Mesenchymal stem cell (in vitro differentiated cells and primary cell): ENCODE data around the gene TTC3.
"Not testable (repeated sequence)": the region's sequence is repeated elsewhere in the genome, so short reads cannot be mapped to it uniquely, and the experiment has no call there.

Source experiments
- DNase-seq: peaks from one replicate; pipeline ENCODE4 v3.0.0-alpha.2; 2013
- H2AFZ ChIP-seq: one replicate; pipeline ENCODE4 v1.6.1; 2013; ENCODE audit warnings: low read depth, mild to moderate bottlenecking, control low read depth, inconsistent platforms, low read length, moderate library complexity
- H2AK5ac ChIP-seq: 2 replicates; pipeline ENCODE4 v1.6.1; 2013; ENCODE audit warnings: low read length, moderate library complexity, mild to moderate bottlenecking, inconsistent platforms; ENCODE audit not compliant: severe bottlenecking
- H2BK120ac ChIP-seq: one replicate; pipeline ENCODE4 v1.6.1; 2013; ENCODE audit warnings: low read depth, mild to moderate bottlenecking, inconsistent platforms, low read length, moderate library complexity
- H2BK12ac ChIP-seq, 2 experiments: one replicate each; pipeline ENCODE4 v1.6.1; 2013; ENCODE audit warnings: inconsistent platforms in 2 of 2, low read length in 2 of 2, mild to moderate bottlenecking in 2 of 2, moderate library complexity in 2 of 2, control low read depth in 1 of 2
- H2BK15ac ChIP-seq: one replicate; pipeline ENCODE4 v1.6.1; 2013; ENCODE audit warnings: mild to moderate bottlenecking, low read depth, inconsistent platforms; ENCODE audit not compliant: poor library complexity, severe bottlenecking
- H2BK5ac ChIP-seq: 2 replicates; pipeline ENCODE4 v1.6.1; 2013; ENCODE audit warnings: low read depth, mild to moderate bottlenecking, low read length, control low read depth, inconsistent platforms; ENCODE audit not compliant: poor library complexity, severe bottlenecking
- H3K14ac ChIP-seq, 2 experiments: one replicate each; pipeline ENCODE4 v1.6.1; 2013; ENCODE audit warnings: inconsistent platforms in 2 of 2, low read length in 2 of 2, control low read depth in 1 of 2, mild to moderate bottlenecking in 1 of 2, moderate library complexity in 1 of 2
- H3K18ac ChIP-seq, 2 experiments: one replicate each; pipeline ENCODE4 v1.6.1; 2013; ENCODE audit warnings: inconsistent platforms in 2 of 2, low read length in 2 of 2, control low read depth in 1 of 2, low read depth in 1 of 2, mild to moderate bottlenecking in 1 of 2
- H3K23ac ChIP-seq, 2 experiments: one replicate each; pipeline ENCODE4 v1.6.1; 2013; ENCODE audit warnings: inconsistent platforms in 2 of 2, low read length in 2 of 2, mild to moderate bottlenecking in 2 of 2, moderate library complexity in 2 of 2, control low read depth in 1 of 2
- H3K27ac ChIP-seq: 2 replicates; pipeline ENCODE4 v1.5.1; 2013; ENCODE audit warnings: mild to moderate bottlenecking, moderate library complexity, low read length, control low read depth, inconsistent platforms; ENCODE audit not compliant: poor library complexity, severe bottlenecking
- H3K27me3 ChIP-seq, 2 experiments: 2 replicates each; pipeline versions ENCODE4 v1.6.1 to v1.7.0; 2013; ENCODE audit warnings: low read length in 2 of 2, mild to moderate bottlenecking in 2 of 2, moderate library complexity in 2 of 2, control low read depth in 1 of 2, inconsistent platforms in 1 of 2; ENCODE audit not compliant: control insufficient read depth in 1 of 2, insufficient read depth in 1 of 2
- H3K36me3 ChIP-seq, 2 experiments: 2 replicates each; pipeline versions ENCODE4 v1.6.1 to v1.7.0; 2013; ENCODE audit warnings: low read length in 2 of 2, control low read depth in 1 of 2, inconsistent platforms in 1 of 2, low read depth in 1 of 2, mild to moderate bottlenecking in 1 of 2; ENCODE audit not compliant: insufficient read depth in 2 of 2, control insufficient read depth in 1 of 2
- H3K4ac ChIP-seq, 2 experiments: one replicate each; pipeline ENCODE4 v1.6.1; 2013; ENCODE audit warnings: inconsistent platforms in 2 of 2, low read length in 2 of 2, mild to moderate bottlenecking in 2 of 2, moderate library complexity in 2 of 2, control low read depth in 1 of 2, low read depth in 1 of 2
- H3K4me1 ChIP-seq: 2 replicates; pipeline ENCODE4 v1.6.1; 2013; ENCODE audit warnings: low read depth, low read length, control low read depth; ENCODE audit not compliant: control insufficient read depth, insufficient read depth
- H3K4me2 ChIP-seq: 2 replicates; pipeline ENCODE4 v1.6.1; 2013; ENCODE audit warnings: low read length, mild to moderate bottlenecking, inconsistent platforms; ENCODE audit not compliant: poor library complexity, severe bottlenecking
- H3K4me3 ChIP-seq, 2 experiments: 2 replicates each; pipeline versions ENCODE4 v1.5.1 to v1.7.0; 2013; ENCODE audit warnings: low read length in 2 of 2, mild to moderate bottlenecking in 2 of 2, control low read depth in 1 of 2, low read depth in 1 of 2; ENCODE audit not compliant: insufficient read depth in 1 of 2
- H3K79me1 ChIP-seq: replicated peaks from 2 replicates; pipeline ENCODE4 v1.6.1; 2013; ENCODE audit warnings: mild to moderate bottlenecking, control low read depth, low read length, inconsistent platforms; ENCODE audit not compliant: poor library complexity, severe bottlenecking
- H3K9ac ChIP-seq: 2 replicates; pipeline ENCODE4 v1.7.0; 2013; ENCODE audit warnings: mild to moderate bottlenecking, low read length, moderate library complexity
- H3K9me3 ChIP-seq: 2 replicates; pipeline ENCODE4 v1.7.0; 2013; ENCODE audit warnings: mild to moderate bottlenecking, low read length; ENCODE audit not compliant: control insufficient read depth
- H4K8ac ChIP-seq: one replicate; pipeline ENCODE4 v1.6.1; 2013; ENCODE audit warnings: inconsistent platforms, mild to moderate bottlenecking, low read length, moderate library complexity
- H4K91ac ChIP-seq: one replicate; pipeline ENCODE4 v1.6.1; 2013; ENCODE audit warnings: mild to moderate bottlenecking, low read length, inconsistent platforms
- WGBS: methylation state at CpG from one replicate; pipeline ENCODE4 v1.1.7; 2013; ENCODE audit warnings: mixed read lengths; 5-methylcytosine and 5-hydroxymethylcytosine counted together

Gene TTC3

DNA sequence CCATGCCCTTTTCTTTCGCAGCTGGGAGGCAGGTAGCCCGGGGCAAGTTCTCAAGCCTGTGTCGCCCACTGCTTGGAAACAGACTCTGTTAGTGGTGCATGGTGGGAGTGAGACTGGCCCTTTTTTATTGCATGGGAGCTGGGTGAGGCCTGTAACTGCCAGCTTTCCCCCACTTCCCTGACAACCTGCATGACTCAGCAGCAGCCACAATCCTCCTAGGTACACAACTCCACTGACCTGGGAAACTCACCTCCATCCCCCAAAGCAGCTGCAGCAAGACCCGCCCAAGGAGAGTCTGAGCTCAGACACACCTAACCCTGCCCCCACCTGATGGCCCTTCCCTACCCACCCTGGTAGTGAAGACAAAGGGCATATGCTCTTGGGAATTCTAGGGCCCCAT, 26.0 kb upstream of the TTC3 start:
- no peak overlapping the region for H2BK5ac ChIP-seq
- no peak overlapping the region for H2BK15ac ChIP-seq
- no peak overlapping the region for H4K8ac ChIP-seq
- H2BK12ac ChIP-seq = no peak overlapping the region
- no peak overlapping the region for H3K27ac ChIP-seq
- H3K23ac ChIP-seq = no peak overlapping the region
- no peak overlapping the region for H3K4me2 ChIP-seq
- H3K14ac ChIP-seq = no peak overlapping the region
- no peaks in the 10 kb centered on the region for H3K9me3 ChIP-seq
- H3K18ac ChIP-seq = no peak overlapping the region
- H4K91ac ChIP-seq = no peak overlapping the region
- 82% methylated on average over 3 of the region's 4 CpGs for WGBS
- H3K9ac ChIP-seq = no peak overlapping the region
- peaks cover 6% of the 10 kb centered on the region for H3K4me1 ChIP-seq
- peaks cover 0 to 17% of the 10 kb centered on the region in 2 experiments for H3K27me3 ChIP-seq
- no peak overlapping the region for H3K4me3 ChIP-seq
- H2BK120ac ChIP-seq = no peak overlapping the region
- no peak for DNase-seq
- H3K4ac ChIP-seq = no peak overlapping the region
- no peaks in the 10 kb centered on the region for H3K79me1 ChIP-seq
- H3K36me3 ChIP-seq = no peaks in the 10 kb centered on the region
- no peak overlapping the region for H2AFZ ChIP-seq
- no peak overlapping the region for H2AK5ac ChIP-seq

DNA sequence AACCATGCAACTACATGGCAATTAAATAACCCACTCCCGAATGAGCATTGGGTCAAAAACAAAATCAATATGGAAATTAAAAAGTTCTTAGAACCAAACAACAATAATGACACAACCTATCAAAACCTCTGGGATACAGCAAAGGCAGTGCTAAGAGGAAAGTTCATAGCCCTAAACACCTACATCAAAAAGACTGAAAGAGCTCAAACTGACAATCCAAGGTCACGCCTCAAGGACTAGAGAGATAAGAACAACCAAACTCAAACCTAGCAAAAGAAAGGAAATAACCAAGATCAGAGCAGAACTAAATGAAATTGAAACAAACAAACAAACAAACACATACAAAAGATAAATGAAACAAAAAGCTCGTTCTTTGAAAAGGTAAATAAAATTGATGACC, 23.3 kb upstream of the TTC3 start:
- not testable (repeated sequence) for H4K8ac ChIP-seq, H2AK5ac ChIP-seq
- WGBS = 88% methylated on average over 2 of the region's 3 CpGs

DNA sequence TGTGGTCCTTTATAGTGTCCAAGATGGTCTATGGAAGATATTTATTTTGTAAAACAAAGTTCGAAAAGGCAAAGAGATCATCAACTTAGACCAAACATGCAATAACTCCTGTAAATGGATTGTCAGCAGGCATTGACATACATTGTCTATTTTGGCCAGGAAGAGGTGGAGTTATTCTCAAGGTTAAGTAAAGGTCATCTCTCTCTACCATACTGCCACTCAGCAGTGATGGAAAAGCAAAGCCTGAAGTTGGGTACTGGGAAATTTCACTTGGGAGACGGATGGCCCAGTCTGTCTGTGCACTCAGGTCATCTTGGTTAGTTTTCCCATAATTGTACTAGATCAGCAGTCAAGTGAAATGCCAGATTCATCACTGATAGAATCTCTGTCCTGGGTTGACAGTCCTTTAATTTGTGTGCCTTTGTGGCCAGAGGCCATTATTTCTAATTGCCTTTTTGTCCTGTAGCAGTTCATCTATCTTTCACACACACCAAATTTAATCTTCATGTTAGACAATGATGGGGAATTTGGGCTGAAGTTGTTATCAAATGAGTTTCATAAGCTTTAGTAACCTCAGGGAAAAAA, 17.7 kb upstream of the TTC3 start:
- DNase-seq = no peak
- Histone ChIP-seq H4K91ac (no peak overlapping the region), H3K4me2 (no peak overlapping the region), H2BK120ac (no peak overlapping the region), H3K27ac (no peak overlapping the region), H2BK5ac (no peak overlapping the region), H3K36me3 (no peaks in the 10 kb centered on the region), H3K18ac (no peak overlapping the region), H4K8ac (no peak overlapping the region), H2BK15ac (no peak overlapping the region), H3K9ac (no peak overlapping the region), H3K4me1 (peaks cover 4% of the 10 kb centered on the region), H3K79me1 (no peaks in the 10 kb centered on the region), H3K23ac (no peak overlapping the region), H2AFZ (no peak overlapping the region), H3K4ac (no peak overlapping the region), H3K14ac (no peak overlapping the region), H2BK12ac (no peak overlapping the region), H3K9me3 (no peaks in the 10 kb centered on the region), H3K27me3 (no peaks in the 10 kb centered on the region), H3K4me3 (no peak overlapping the region), H2AK5ac (no peak overlapping the region)
- WGBS = 89% methylated on average over 1 of the region's 2 CpGs

More for the DNA sequence above, 23.3 kb upstream of the TTC3 start:
- H3K14ac ChIP-seq, H2BK15ac ChIP-seq, H3K23ac ChIP-seq, H2BK12ac ChIP-seq, H2BK5ac ChIP-seq, H3K27ac ChIP-seq, H3K9ac ChIP-seq, H3K4me2 ChIP-seq, H3K79me1 ChIP-seq, H3K18ac ChIP-seq, H3K4me3 ChIP-seq, DNase-seq, H4K91ac ChIP-seq, H3K4me1 ChIP-seq, H2BK120ac ChIP-seq, H3K9me3 ChIP-seq, H2AFZ ChIP-seq, H3K36me3 ChIP-seq, H3K4ac ChIP-seq: not testable (repeated sequence)
- peaks cover 0 to 15% of the 10 kb centered on the region in 2 experiments for H3K27me3 ChIP-seq

DNA sequence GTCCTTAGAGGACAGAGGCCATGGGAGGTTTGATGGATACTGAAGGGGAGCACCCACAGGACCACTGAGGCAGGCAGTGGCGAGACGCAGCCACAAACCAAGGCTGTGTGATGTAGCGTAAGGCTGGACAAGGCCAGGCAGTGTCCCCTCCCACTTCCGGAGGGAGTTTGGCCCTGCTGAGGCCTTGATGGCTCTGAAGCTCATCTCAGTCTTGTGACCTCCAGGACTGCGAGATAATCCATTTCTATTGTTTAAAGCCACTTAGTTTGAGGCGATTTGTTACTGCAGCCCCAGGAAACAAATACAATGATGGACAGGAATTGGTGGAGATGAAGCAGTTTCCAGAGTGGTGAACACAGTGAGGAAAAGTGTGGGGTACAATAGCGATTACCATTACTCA, 15.4 kb upstream of the TTC3 start:
- 98% methylated on average over 7 of the region's 7 CpGs for WGBS
- H3K14ac ChIP-seq = no peak overlapping the region
- no peak overlapping the region for H3K4me3 ChIP-seq
- H3K18ac ChIP-seq = no peak overlapping the region
- H4K8ac ChIP-seq = no peak overlapping the region
- peaks cover 9% of the 10 kb centered on the region for H3K4me1 ChIP-seq
- H2AK5ac ChIP-seq = no peak overlapping the region
- no peaks in the 10 kb centered on the region for H3K27me3 ChIP-seq
- H4K91ac ChIP-seq = peak overlapping the region; percentile 5
- H3K27ac ChIP-seq = no peak overlapping the region
- no peak overlapping the region for H2AFZ ChIP-seq
- no peak overlapping the region for H3K23ac ChIP-seq
- H2BK12ac ChIP-seq = peak overlapping the region in 1 of 2 experiments; percentile 59
- H3K36me3 ChIP-seq = no peaks in the 10 kb centered on the region
- H3K9me3 ChIP-seq = no peaks in the 10 kb centered on the region
- H3K4me2 ChIP-seq = no peak overlapping the region
- H2BK5ac ChIP-seq = no peak overlapping the region
- H3K4ac ChIP-seq = no peak overlapping the region
- no peak overlapping the region for H2BK120ac ChIP-seq
- H2BK15ac ChIP-seq = no peak overlapping the region
- H3K9ac ChIP-seq = no peak overlapping the region
- no peaks in the 10 kb centered on the region for H3K79me1 ChIP-seq
- DNase-seq = no peak
